ENCODE measurements around the gene SCLT1. TPM values are rescaled to one million over a fixed set of nuclear protein-coding genes. Genes with fewer than 3 reads are reported as not detected.
"Not testable (repeated sequence)": the region's sequence is repeated elsewhere in the genome, so short reads cannot be mapped to it uniquely, and the experiment has no call there.

SCLT1 gene
- total RNA-seq, 3 donors from 2014 or later: 11.5 to 23.6 (median 18.7) TPM

DNA sequence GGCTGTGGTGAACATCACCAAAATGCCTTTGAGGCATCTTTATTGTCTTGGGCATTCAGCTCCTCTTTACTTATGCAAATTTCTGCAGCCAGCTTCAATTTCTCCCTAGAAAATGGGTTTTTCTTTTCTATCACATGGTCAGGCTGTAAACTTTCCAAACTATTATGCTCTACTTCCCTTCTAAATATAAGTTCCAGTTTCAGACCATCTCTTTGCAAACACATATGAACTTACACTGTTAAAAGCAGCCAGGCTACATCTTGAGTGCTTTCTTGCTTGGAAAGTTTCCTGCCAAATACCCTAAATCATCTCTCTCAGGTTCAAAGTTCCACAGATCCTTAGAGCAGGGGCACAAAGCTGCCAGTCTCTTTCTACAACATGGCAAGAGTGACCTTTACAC is 13.2 kb downstream of the SCLT1 start:
- Histone ChIP-seq H3K4me1 (no peaks in the 10 kb centered on the region), H3K4me3 (no peak overlapping the region), H3K27me3 (no peaks in the 10 kb centered on the region), H3K36me3 (no peaks in the 10 kb centered on the region), H3K27ac (no peak overlapping the region), H3K9me3 (peaks cover 8 to 11% of the 10 kb centered on the region in 2 donors)
- no peak for DNase-seq (ENCODE audit: low spot score in 2 of 2)
- TF ChIP-seq POLR2AphosphoS5 (IDR thresholded peaks at IDR 0.05) (no peak), POLR2A (IDR thresholded peaks at IDR 0.05) (no peak)
- TF ChIP-seq, protein P1, sequence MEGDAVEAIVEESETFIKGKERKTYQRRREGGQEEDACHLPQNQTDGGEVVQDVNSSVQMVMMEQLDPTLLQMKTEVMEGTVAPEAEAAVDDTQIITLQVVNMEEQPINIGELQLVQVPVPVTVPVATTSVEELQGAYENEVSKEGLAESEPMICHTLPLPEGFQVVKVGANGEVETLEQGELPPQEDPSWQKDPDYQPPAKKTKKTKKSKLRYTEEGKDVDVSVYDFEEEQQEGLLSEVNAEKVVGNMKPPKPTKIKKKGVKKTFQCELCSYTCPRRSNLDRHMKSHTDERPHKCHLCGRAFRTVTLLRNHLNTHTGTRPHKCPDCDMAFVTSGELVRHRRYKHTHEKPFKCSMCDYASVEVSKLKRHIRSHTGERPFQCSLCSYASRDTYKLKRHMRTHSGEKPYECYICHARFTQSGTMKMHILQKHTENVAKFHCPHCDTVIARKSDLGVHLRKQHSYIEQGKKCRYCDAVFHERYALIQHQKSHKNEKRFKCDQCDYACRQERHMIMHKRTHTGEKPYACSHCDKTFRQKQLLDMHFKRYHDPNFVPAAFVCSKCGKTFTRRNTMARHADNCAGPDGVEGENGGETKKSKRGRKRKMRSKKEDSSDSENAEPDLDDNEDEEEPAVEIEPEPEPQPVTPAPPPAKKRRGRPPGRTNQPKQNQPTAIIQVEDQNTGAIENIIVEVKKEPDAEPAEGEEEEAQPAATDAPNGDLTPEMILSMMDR (IDR thresholded peaks at IDR 0.05): no peak
- intact Hi-C loops (cut with DNase I; ENCODE audit: low total_unique reads): no loop called here

DNA sequence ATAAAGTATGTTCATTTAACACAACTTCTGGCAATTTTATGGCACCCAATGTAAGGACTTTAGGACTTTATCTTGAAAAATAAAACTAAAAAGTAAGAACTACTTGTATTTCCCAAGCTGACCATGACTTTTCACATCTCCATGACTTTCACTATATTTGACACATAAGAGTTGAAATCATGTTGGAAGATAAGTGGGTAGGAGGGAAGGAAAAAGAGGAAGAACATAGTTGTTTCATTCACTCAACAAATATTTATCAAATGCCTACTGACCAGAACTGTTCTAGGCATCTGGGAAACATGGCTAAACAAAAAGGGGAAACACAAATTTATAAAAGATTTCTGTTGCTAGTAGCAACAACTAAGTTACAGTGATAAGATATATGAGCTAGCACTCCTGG is 16.0 kb downstream of the SCLT1 start:
- Histone ChIP-seq H3K36me3 (no peaks in the 10 kb centered on the region), H3K4me1 (no peaks in the 10 kb centered on the region), H3K9me3 (peaks cover 4 to 8% of the 10 kb centered on the region in 2 donors), H3K27ac (no peak overlapping the region), H3K4me3 (no peak overlapping the region), H3K27me3 (no peaks in the 10 kb centered on the region)
- intact Hi-C loops (cut with DNase I; ENCODE audit: low total_unique reads): no loop called here
- no peak for DNase-seq (ENCODE audit: low spot score in 2 of 2)
- TF ChIP-seq POLR2A (IDR thresholded peaks at IDR 0.05): no peak

DNA sequence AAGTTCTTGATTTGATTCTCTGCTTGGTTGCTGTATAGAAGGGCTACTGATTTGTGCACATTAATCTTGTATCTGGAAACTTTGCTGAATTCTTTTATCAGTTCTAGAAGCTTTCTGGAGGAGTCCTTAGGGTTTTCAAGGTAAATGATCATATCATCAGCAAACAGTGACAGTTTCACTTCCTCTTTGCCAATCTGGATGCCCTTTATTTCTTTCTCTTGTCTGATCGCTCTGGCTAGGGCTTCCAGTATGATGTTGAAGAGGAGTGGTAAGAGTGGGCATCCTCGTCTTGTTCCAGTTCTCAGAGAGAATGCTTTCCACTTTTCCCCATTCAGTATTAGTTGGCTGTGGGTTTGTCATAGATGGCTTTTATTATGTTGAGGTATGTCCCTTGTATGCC is 23.8 kb downstream of the SCLT1 start:
- H3K27me3 ChIP-seq; H3K4me3 ChIP-seq; H3K36me3 ChIP-seq; intact Hi-C loops (cut with DNase I; ENCODE audit: low total_unique reads); DNase-seq (ENCODE audit: low spot score in 2 of 2); H3K27ac ChIP-seq; H3K4me1 ChIP-seq: not testable (repeated sequence)
- peaks cover 5 to 22% of the 10 kb centered on the region in 2 donors for H3K9me3 ChIP-seq

DNA sequence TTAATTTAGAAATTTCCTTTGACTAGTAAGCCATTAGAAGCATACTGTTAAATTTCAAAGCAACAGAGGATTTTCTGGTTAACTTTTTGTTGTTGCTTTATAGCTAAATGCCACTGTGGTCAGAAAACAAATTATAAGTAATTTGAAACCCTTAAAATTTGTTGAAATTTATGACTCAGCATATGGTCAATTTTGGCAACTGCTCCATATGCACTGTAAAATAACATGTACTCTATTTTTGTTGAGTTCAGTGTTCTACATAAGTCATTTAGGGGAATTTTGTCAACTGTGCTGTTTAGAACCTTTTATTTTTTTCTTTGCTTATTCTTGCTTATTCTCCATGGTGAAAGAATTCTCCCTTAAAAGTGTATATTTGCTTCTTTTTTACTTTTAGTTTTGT is 28.6 kb downstream of the SCLT1 start:
- no peaks in the 10 kb centered on the region for H3K36me3 ChIP-seq
- DNase-seq (ENCODE audit: low spot score in 2 of 2): no peak
- no peak for TF ChIP-seq POLR2A (IDR thresholded peaks at IDR 0.05)
- TF ChIP-seq POLR2AphosphoS5 (IDR thresholded peaks at IDR 0.05): no peak
- TF ChIP-seq, protein P1 (IDR thresholded peaks at IDR 0.05): no peak
- H3K27ac ChIP-seq: no peak overlapping the region
- H3K27me3 ChIP-seq: no peaks in the 10 kb centered on the region
- no peaks in the 10 kb centered on the region for H3K4me1 ChIP-seq
- intact Hi-C loops (cut with DNase I; ENCODE audit: low total_unique reads): no loop called here
- no peak overlapping the region for H3K4me3 ChIP-seq
- peaks cover 39 to 66% of the 10 kb centered on the region in 2 donors for H3K9me3 ChIP-seq

DNA sequence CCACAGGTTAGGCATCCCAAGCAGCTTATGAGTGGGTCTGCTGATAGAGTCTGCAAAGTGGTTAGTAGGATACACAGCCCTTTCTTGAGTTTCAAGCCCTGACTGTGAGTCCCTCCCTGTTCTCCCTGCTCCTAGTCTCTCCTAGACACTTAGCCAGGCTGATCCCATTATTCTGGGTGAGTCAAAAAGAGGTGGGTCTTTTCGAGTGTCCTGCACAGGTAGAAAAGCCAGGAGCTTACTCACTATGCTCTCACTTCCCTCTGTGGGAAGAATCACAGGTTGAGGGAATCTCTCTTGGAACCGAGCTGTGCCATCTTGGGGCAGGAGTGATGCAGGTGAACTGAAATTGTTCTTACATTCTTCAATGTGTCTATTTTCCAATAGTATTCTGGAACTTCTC is 29.7 kb downstream of the SCLT1 start:
- no peak for DNase-seq (ENCODE audit: low spot score in 2 of 2)
- H3K27me3 ChIP-seq: no peaks in the 10 kb centered on the region
- H3K36me3 ChIP-seq: no peaks in the 10 kb centered on the region
- intact Hi-C loops (cut with DNase I; ENCODE audit: low total_unique reads): no loop called here
- TF ChIP-seq POLR2A (IDR thresholded peaks at IDR 0.05): no peak
- no peak for TF ChIP-seq POLR2AphosphoS5 (IDR thresholded peaks at IDR 0.05)
- TF ChIP-seq, protein P1 (IDR thresholded peaks at IDR 0.05): no peak
- H3K4me3 ChIP-seq: no peak overlapping the region
- H3K9me3 ChIP-seq: peaks cover 39 to 67% of the 10 kb centered on the region in 2 donors
- H3K27ac ChIP-seq: no peak overlapping the region
- no peaks in the 10 kb centered on the region for H3K4me1 ChIP-seq

DNA sequence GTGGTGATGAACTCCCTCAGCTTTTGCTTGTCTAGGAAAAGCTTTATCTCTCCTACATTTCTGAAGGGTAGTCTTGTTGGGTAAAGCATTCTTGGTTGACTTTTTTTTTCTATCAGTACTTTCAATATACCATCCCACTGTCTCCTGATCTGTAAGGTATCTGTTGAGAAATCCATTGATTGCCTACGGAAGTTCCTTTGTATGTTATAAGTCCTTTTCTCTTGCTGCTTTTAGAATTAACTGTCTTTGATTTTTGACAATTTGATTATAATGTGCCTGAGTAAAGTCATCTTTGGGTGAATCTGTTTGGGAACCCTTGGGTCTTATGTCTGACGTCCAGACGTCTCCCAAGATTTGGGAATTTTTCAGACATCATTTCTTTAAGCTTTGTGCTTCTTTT is 30.8 kb downstream of the SCLT1 start:
- Histone ChIP-seq H3K4me3 (no peak overlapping the region), H3K27ac (no peak overlapping the region), H3K36me3 (no peaks in the 10 kb centered on the region), H3K27me3 (no peaks in the 10 kb centered on the region), H3K4me1 (no peaks in the 10 kb centered on the region), H3K9me3 (peaks cover 37 to 62% of the 10 kb centered on the region in 2 donors)
- no peak for DNase-seq (ENCODE audit: low spot score in 2 of 2)
- intact Hi-C loops (cut with DNase I; ENCODE audit: low total_unique reads): no loop called here
- TF ChIP-seq, protein P1 (IDR thresholded peaks at IDR 0.05): no peak
- TF ChIP-seq POLR2A (IDR thresholded peaks at IDR 0.05) (no peak), POLR2AphosphoS5 (IDR thresholded peaks at IDR 0.05) (no peak)

Data from breast epithelium (tissue), 4 donors.